Esophagus squamous epithelium (tissue), 4 donors: ENCODE measurements around the gene SPR.

ENCODE experiments used
- CTCF ChIP-seq, 6 experiments: fragments of 450-650 bp in 4 of 6; fragments of 200-600 bp in 2 of 6; sonication (generic) in 2 of 6; IDR thresholded peaks; one replicate each; pipeline ENCODE4 v1.5.1; 2016 to 2019; ENCODE audit warnings: antibody characterized with exemption in 6 of 6, mild to moderate bottlenecking in 4 of 6, moderate library complexity in 4 of 6
- POLR2A ChIP-seq, 4 donors: fragments of 450-650 bp; IDR thresholded peaks; one replicate each; pipeline ENCODE4 v1.6.1; 2017; ENCODE audit warnings: antibody characterized with exemption in 4 of 4, mild to moderate bottlenecking in 4 of 4, moderate library complexity in 3 of 4

DNA sequence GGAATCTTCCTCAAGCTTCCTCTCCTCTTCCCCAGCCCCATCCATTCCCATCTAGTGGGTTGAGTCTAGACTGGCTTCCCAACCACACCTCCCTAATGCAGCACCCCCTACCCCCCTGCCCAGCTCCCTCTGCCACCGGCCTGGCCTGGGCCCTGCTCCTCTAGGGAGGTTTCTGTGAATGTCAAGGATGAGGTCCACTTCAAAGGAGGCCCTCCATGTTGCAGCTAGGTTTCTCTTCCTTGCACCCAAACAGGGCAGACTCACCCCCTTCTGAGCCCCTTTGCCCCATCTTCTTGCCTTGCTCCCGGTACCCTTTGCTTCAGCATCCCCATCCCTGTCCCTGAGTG is 48.4 kb downstream of the SPR start:
- TF ChIP-seq POLR2A (IDR thresholded peaks at IDR 0.05) = no peak
- no peak for TF ChIP-seq CTCF (IDR thresholded peaks at IDR 0.05)
